BLaER1 treated with 17β-estradiol and CSF1 and Interleukin-3, amounts not matched to agents 10 nM and 100 nM (cell line): ENCODE measurements around the gene TEX54.
A peak's percentile ranks its signal among the peaks of the same experiment; 100 is the strongest.
"Not testable (repeated sequence)": the region's sequence is repeated elsewhere in the genome, so short reads cannot be mapped to it uniquely, and the experiment has no call there.

Experiments
- H3K27ac ChIP-seq, 11 experiments: shearing (Covaris generic); formaldehyde crosslinking; 2 replicates each; pipeline ENCODE4 v1.8.1; 2022
- H3K27me3 ChIP-seq, 11 experiments: shearing (Covaris generic); formaldehyde crosslinking; 2 replicates each; pipeline ENCODE4 v1.8.1; 2022
- H3K36me3 ChIP-seq, 11 experiments: shearing (Covaris generic); formaldehyde crosslinking; 2 replicates each; pipeline ENCODE4 v1.8.1; 2022
- H3K4me1 ChIP-seq, 10 experiments: shearing (Covaris generic); formaldehyde crosslinking; 2 replicates each; pipeline ENCODE4 v1.8.1; 2022
- H3K4me2 ChIP-seq, 11 experiments: shearing (Covaris generic); formaldehyde crosslinking; 2 replicates each; pipeline ENCODE4 v1.8.1; 2022
- H3K4me3 ChIP-seq, 10 experiments: shearing (Covaris generic); formaldehyde crosslinking; 2 replicates each; pipeline ENCODE4 v1.8.1; 2022
- H3K9ac ChIP-seq, 11 experiments: shearing (Covaris generic); formaldehyde crosslinking; 2 replicates each; pipeline ENCODE4 v1.8.1; 2022
- H3K9me3 ChIP-seq, 11 experiments: shearing (Covaris generic); formaldehyde crosslinking; replicated peaks in 1 of 11; 2 replicates each; pipeline ENCODE4 v1.8.1; 2022
- H4K20me1 ChIP-seq, 11 experiments: shearing (Covaris generic); formaldehyde crosslinking; 2 replicates each; pipeline ENCODE4 v1.8.1; 2022
- Cebpa-rat ChIP-seq, 11 experiments: shearing (Covaris generic); IDR thresholded peaks; 2 replicates each; pipeline ENCODE4 v1.8.1; 2022

TEX54 gene

GRCh38 chr11:62852523-62853188 is 20.0 kb upstream of the TEX54 start:
- Histone ChIP-seq H3K27me3 (no peaks in the 10 kb centered on the region), H3K4me2 (peak overlapping the region; percentile 91 to 99 (median 97)), H3K4me3 (peak overlapping the region; percentile 82 to 96 (median 89); a peak in 19 of 20 replicates), H3K9me3 (no peaks in the 10 kb centered on the region; a peak in 2 of 22 replicates), H3K36me3 (peaks cover 37 to 44% (median 42%) of the 10 kb centered on the region in 11 experiments), H3K9ac (peak overlapping the region; percentile 86 to 99 (median 95); a peak in 21 of 22 replicates), H3K27ac (peak overlapping the region in 7 of 11 experiments; percentile 3 to 98 (median 95); a peak in 10 of 22 replicates), H3K4me1 (peaks cover 31 to 43% (median 37%) of the 10 kb centered on the region in 10 experiments), H4K20me1 (peaks cover 40 to 58% (median 54%) of the 10 kb centered on the region in 11 experiments)
- no peak for TF ChIP-seq Cebpa-rat (IDR thresholded peaks at IDR 0.05)

- peaks cover 37 to 44% (median 42%) of the 10 kb centered on the region in 11 experiments for H3K36me3 ChIP-seq
- H3K4me1 ChIP-seq = peaks cover 24 to 36% (median 30%) of the 10 kb centered on the region in 10 experiments
- peak overlapping the region; percentile 86 to 99 (median 95); a peak in 17 of 22 replicates for H3K9ac ChIP-seq
- peak overlapping the region; percentile 2 to 99 (median 96); a peak in 21 of 22 replicates for H3K4me2 ChIP-seq
- no peaks in the 10 kb centered on the region for H3K27me3 ChIP-seq
- no peaks in the 10 kb centered on the region; a peak in 2 of 22 replicates for H3K9me3 ChIP-seq
- H4K20me1 ChIP-seq = peaks cover 40 to 58% (median 54%) of the 10 kb centered on the region in 11 experiments
- TF ChIP-seq Cebpa-rat (IDR thresholded peaks at IDR 0.05) = no peak
- H3K27ac ChIP-seq = peak overlapping the region in 1 of 11 experiments; percentile 97; a peak in 1 of 22 replicates
- H3K4me3 ChIP-seq = peak overlapping the region in 9 of 10 experiments; percentile 82 to 96 (median 88); a peak in 16 of 20 replicates
Measured at GRCh38 chr11:62851807-62852522, 19.3 kb upstream of the TEX54 start.

- no peak for TF ChIP-seq Cebpa-rat (IDR thresholded peaks at IDR 0.05)
- H3K9ac ChIP-seq = peak overlapping the region in 8 of 11 experiments; percentile 13 to 99 (median 92); a peak in 12 of 22 replicates
- no peaks in the 10 kb centered on the region for H3K27me3 ChIP-seq
- peaks cover 22 to 32% (median 27%) of the 10 kb centered on the region in 10 experiments for H3K4me1 ChIP-seq
- peaks cover 40 to 58% (median 54%) of the 10 kb centered on the region in 11 experiments for H4K20me1 ChIP-seq
- H3K27ac ChIP-seq = no peak overlapping the region
- H3K9me3 ChIP-seq = no peaks in the 10 kb centered on the region; a peak in 2 of 22 replicates
- peak overlapping the region in 9 of 11 experiments; percentile 3 to 98 (median 96); a peak in 8 of 22 replicates for H3K4me2 ChIP-seq
- H3K36me3 ChIP-seq = peaks cover 37 to 44% (median 42%) of the 10 kb centered on the region in 11 experiments
- peak overlapping the region in 3 of 10 experiments; percentile 87 to 92 (median 88); a peak in 2 of 20 replicates for H3K4me3 ChIP-seq
Measured at GRCh38 chr11:62850911-62851806, 18.5 kb upstream of the TEX54 start.

- no peak for TF ChIP-seq Cebpa-rat (IDR thresholded peaks at IDR 0.05)
- Histone ChIP-seq H3K9ac (no peak overlapping the region), H3K4me1 (peaks cover 22 to 31% (median 26%) of the 10 kb centered on the region in 10 experiments), H3K4me3 (no peak overlapping the region), H3K27me3 (no peaks in the 10 kb centered on the region), H3K27ac (no peak overlapping the region), H4K20me1 (peaks cover 14 to 30% (median 28%) of the 10 kb centered on the region in 11 experiments; a peak in 21 of 22 replicates), H3K36me3 (peaks cover 15 to 20% (median 18%) of the 10 kb centered on the region in 11 experiments), H3K9me3 (no peaks in the 10 kb centered on the region), H3K4me2 (no peak overlapping the region)
Measured at GRCh38 chr11:62847767-62848314, 15.2 kb upstream of the TEX54 start.

GRCh38 chr11:62846177-62846576 is 13.5 kb upstream of the TEX54 start:
- Histone ChIP-seq H3K9me3 (no peaks in the 10 kb centered on the region), H4K20me1 (peaks cover 0 to 14% (median 12%) of the 10 kb centered on the region in 11 experiments; a peak in 18 of 22 replicates), H3K27ac (no peak overlapping the region), H3K9ac (0 out of 22 replicates have a peak overlapping the region, but pooled peaks of 1 of the 11 experiments have one; percentile 0), H3K4me3 (no peak overlapping the region), H3K27me3 (no peaks in the 10 kb centered on the region), H3K4me1 (peaks cover 17 to 26% (median 20%) of the 10 kb centered on the region in 10 experiments), H3K36me3 (peaks cover 0 to 3% (median 2%) of the 10 kb centered on the region in 11 experiments; a peak in 13 of 22 replicates), H3K4me2 (no peak overlapping the region)
- no peak for TF ChIP-seq Cebpa-rat (IDR thresholded peaks at IDR 0.05)

GRCh38 chr11:62844154-62844553 is 11.5 kb upstream of the TEX54 start:
- Histone ChIP-seq H3K4me3 (no peak overlapping the region), H3K27me3 (no peaks in the 10 kb centered on the region), H3K9ac (peak overlapping the region in 2 of 11 experiments; percentile 95 to 99; a peak in 4 of 22 replicates), H3K27ac (peak overlapping the region in 2 of 11 experiments; percentile 95 to 98; a peak in 1 of 22 replicates), H4K20me1 (no peaks in the 10 kb centered on the region; a peak in 1 of 22 replicates), H3K4me2 (peak overlapping the region in 4 of 11 experiments; percentile 81 to 98 (median 92); a peak in 5 of 22 replicates), H3K4me1 (peaks cover 17 to 26% (median 20%) of the 10 kb centered on the region in 10 experiments), H3K36me3 (no peaks in the 10 kb centered on the region; a peak in 2 of 22 replicates), H3K9me3 (no peaks in the 10 kb centered on the region)
- no peak for TF ChIP-seq Cebpa-rat (IDR thresholded peaks at IDR 0.05)

GRCh38 chr11:62843466-62843865 is 10.8 kb upstream of the TEX54 start:
- H3K4me3 ChIP-seq = no peak overlapping the region; a peak in 1 of 20 replicates
- no peaks in the 10 kb centered on the region for H3K27me3 ChIP-seq
- peaks cover 21 to 29% (median 22%) of the 10 kb centered on the region in 10 experiments for H3K4me1 ChIP-seq
- no peaks in the 10 kb centered on the region; a peak in 1 of 22 replicates for H3K36me3 ChIP-seq
- H3K9me3 ChIP-seq = no peaks in the 10 kb centered on the region
- H4K20me1 ChIP-seq = no peaks in the 10 kb centered on the region; a peak in 2 of 22 replicates
- no peak for TF ChIP-seq Cebpa-rat (IDR thresholded peaks at IDR 0.05)
- H3K4me2 ChIP-seq = peak overlapping the region in 10 of 11 experiments; percentile 74 to 98 (median 90); a peak in 21 of 22 replicates
- peak overlapping the region in 8 of 11 experiments; percentile 1 to 100 (median 99); a peak in 11 of 22 replicates for H3K27ac ChIP-seq
- H3K9ac ChIP-seq = peak overlapping the region in 8 of 11 experiments; percentile 19 to 99 (median 94); a peak in 12 of 22 replicates

GRCh38 chr11:62842891-62843290 is 10.2 kb upstream of the TEX54 start:
- not testable (repeated sequence) for H4K20me1 ChIP-seq, H3K9me3 ChIP-seq, H3K27me3 ChIP-seq, H3K36me3 ChIP-seq
- H3K4me2 ChIP-seq = peak overlapping the region; percentile 74 to 98 (median 90)
- H3K4me3 ChIP-seq = peak overlapping the region; percentile 39 to 80 (median 61); a peak in 19 of 20 replicates
- peak overlapping the region; percentile 94 to 100 (median 98) for H3K27ac ChIP-seq
- H3K9ac ChIP-seq = peak overlapping the region; percentile 92 to 99 (median 96)
- peaks cover 27 to 35% (median 28%) of the 10 kb centered on the region in 10 experiments for H3K4me1 ChIP-seq
